ENCODE data around the gene PSAT1.

PSAT1 gene

GRCh38 chr9:78292026-78292425 lies 4.9 kb upstream of the PSAT1 start:
- Histone ChIP-seq H3K36me3 (ENCODE audit: control insufficient read depth in 1 of 2, insufficient read depth in 2 of 2, low read length in 2 of 2) (no peaks in the 10 kb centered on the region), H3K27ac (ENCODE audit: low read depth, low read length) (no peak overlapping the region), H3K9me3 (ENCODE audit: control insufficient read depth in 1 of 2, low read length in 2 of 2) (no peaks in the 10 kb centered on the region)

DNA sequence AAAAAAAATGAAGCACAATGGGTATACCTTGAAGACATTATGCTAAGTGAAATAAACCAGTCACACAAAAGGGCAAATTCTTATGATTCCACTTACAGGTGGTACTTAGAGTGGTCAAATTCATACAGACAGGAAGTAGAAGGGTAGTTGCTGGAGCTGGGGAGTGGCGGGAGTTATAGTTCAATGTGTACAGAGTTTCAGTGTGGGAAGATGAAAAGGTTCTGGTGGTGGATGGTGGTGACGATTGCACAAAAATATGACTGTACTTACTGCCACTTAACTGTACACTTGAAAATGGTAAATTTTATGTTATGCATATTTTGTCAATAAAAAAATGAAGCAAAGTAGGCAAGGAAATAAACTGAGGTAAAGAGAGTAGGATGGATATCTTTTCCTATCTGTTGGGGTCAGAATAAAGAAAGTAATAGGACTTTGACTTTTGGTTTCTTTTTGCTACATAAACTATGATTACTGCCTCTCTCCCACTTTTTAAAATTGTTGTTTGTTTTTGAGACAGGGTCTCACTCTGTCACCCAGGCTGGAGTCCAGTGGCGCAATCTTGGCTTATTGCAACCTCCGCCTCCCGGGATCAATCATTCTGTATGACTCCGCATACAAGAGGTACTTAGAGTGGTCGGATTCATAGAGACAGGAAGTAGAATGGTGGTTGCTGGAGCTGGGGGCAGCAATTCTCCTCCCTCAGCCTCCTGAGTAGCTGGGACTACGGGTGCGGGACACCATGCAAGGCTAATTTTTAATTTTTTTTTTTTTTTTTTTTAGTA lies 4.0 kb upstream of the PSAT1 start:
- Histone ChIP-seq H3K4me1 (ENCODE audit: control insufficient read depth in 1 of 2, insufficient read depth in 2 of 2, low read length in 2 of 2) (peaks cover 8 to 9% of the 10 kb centered on the region in 2 donors), H3K9ac (ENCODE audit: low read depth in 1 of 2, low read length in 2 of 2) (no peak overlapping the region), H3K9me3 (ENCODE audit: control insufficient read depth in 1 of 2, low read length in 2 of 2) (no peaks in the 10 kb centered on the region), H3K4me3 (ENCODE audit: low read depth in 1 of 2, low read length in 2 of 2) (no peak overlapping the region), H3K36me3 (ENCODE audit: control insufficient read depth in 1 of 2, insufficient read depth in 2 of 2, low read length in 2 of 2) (no peaks in the 10 kb centered on the region), H3K27ac (ENCODE audit: low read depth, low read length) (no peak overlapping the region), H3K27me3 (ENCODE audit: control insufficient read depth in 1 of 2, insufficient read depth in 2 of 2, low read length in 2 of 2) (no peaks in the 10 kb centered on the region)

More at GRCh38 chr9:78292026-78292425, 4.9 kb upstream of the PSAT1 start:
- Histone ChIP-seq H3K4me1 (ENCODE audit: control insufficient read depth in 1 of 2, insufficient read depth in 2 of 2, low read length in 2 of 2) (peaks cover under 1% of the 10 kb centered on the region in 2 donors), H3K9ac (ENCODE audit: low read depth in 1 of 2, low read length in 2 of 2) (no peak overlapping the region), H3K27me3 (ENCODE audit: control insufficient read depth in 1 of 2, insufficient read depth in 2 of 2, low read length in 2 of 2) (no peaks in the 10 kb centered on the region), H3K4me3 (ENCODE audit: low read depth in 1 of 2, low read length in 2 of 2) (no peak overlapping the region)

DNA sequence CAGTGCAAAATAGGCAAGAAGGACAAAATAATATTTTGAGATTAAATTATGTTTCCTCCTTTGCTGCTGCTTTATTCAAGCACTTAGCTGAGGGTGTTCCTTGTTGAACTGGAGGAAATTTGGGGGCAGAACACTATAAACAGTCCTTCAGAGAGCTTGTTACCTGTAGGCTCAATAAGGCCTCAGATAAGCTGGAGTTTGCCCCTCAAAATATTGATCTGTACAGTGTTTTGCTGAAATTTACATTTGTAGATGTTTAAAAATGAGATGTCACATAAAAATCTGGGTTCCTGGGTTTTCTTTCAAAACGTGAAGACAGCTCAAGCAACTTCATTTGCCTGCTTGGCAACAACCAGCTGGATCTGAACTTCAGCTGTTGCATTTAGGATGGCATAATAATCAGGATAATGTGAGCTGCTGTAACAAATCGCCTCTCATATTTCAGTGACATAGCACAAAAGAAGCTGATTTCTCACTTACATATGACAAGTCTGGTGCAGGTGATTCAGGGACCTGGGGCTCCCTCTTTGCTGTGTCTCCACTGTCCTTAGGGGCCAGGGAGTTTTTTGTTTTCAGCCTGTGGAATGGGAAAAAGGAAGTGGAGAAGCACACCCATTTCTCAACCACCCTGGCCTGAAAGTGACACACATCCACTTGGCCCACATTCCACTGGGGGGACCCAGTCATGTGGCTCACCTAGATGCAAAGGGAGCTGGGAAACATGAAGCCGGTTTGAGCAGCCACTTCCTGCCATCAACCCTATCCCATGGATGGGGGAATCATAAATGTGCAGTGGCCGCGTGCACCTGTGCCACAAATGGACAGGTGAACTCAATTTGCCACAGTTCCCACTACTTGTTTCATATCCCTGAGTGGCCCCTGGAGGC lies 2.4 kb upstream of the PSAT1 start:
- H3K27ac ChIP-seq (ENCODE audit: low read depth, low read length): no peak overlapping the region
- no peaks in the 10 kb centered on the region for H3K27me3 ChIP-seq (ENCODE audit: control insufficient read depth in 1 of 2, insufficient read depth in 2 of 2, low read length in 2 of 2)
- no peaks in the 10 kb centered on the region for H3K9me3 ChIP-seq (ENCODE audit: control insufficient read depth in 1 of 2, low read length in 2 of 2)
- no peak overlapping the region for H3K9ac ChIP-seq (ENCODE audit: low read depth in 1 of 2, low read length in 2 of 2)
- H3K4me1 ChIP-seq (ENCODE audit: control insufficient read depth in 1 of 2, insufficient read depth in 2 of 2, low read length in 2 of 2): peaks cover 8 to 14% of the 10 kb centered on the region in 2 donors
- H3K36me3 ChIP-seq (ENCODE audit: control insufficient read depth in 1 of 2, insufficient read depth in 2 of 2, low read length in 2 of 2): no peaks in the 10 kb centered on the region
- H3K4me3 ChIP-seq (ENCODE audit: low read depth in 1 of 2, low read length in 2 of 2): no peak overlapping the region

GRCh38 chr9:78295177-78295575 lies 1.7 kb upstream of the PSAT1 start:
- Histone ChIP-seq H3K4me3 (ENCODE audit: low read depth in 1 of 2, low read length in 2 of 2) (no peak overlapping the region), H3K9me3 (ENCODE audit: control insufficient read depth in 1 of 2, low read length in 2 of 2) (no peaks in the 10 kb centered on the region), H3K36me3 (ENCODE audit: control insufficient read depth in 1 of 2, insufficient read depth in 2 of 2, low read length in 2 of 2) (no peaks in the 10 kb centered on the region), H3K27ac (ENCODE audit: low read depth, low read length) (no peak overlapping the region), H3K4me1 (ENCODE audit: control insufficient read depth in 1 of 2, insufficient read depth in 2 of 2, low read length in 2 of 2) (peaks cover 8 to 14% of the 10 kb centered on the region in 2 donors), H3K9ac (ENCODE audit: low read depth in 1 of 2, low read length in 2 of 2) (no peak overlapping the region), H3K27me3 (ENCODE audit: control insufficient read depth in 1 of 2, insufficient read depth in 2 of 2, low read length in 2 of 2) (no peaks in the 10 kb centered on the region)

GRCh38 chr9:78295731-78296130 lies 1.2 kb upstream of the PSAT1 start:
- H3K27ac ChIP-seq (ENCODE audit: low read depth, low read length): no peak overlapping the region
- no peak overlapping the region for H3K9ac ChIP-seq (ENCODE audit: low read depth in 1 of 2, low read length in 2 of 2)
- no peaks in the 10 kb centered on the region for H3K27me3 ChIP-seq (ENCODE audit: control insufficient read depth in 1 of 2, insufficient read depth in 2 of 2, low read length in 2 of 2)
- H3K4me3 ChIP-seq (ENCODE audit: low read depth in 1 of 2, low read length in 2 of 2): peak overlapping the region in 1 of 2 donors; percentile 84
- H3K4me1 ChIP-seq (ENCODE audit: control insufficient read depth in 1 of 2, insufficient read depth in 2 of 2, low read length in 2 of 2): peaks cover 8 to 14% of the 10 kb centered on the region in 2 donors
- no peaks in the 10 kb centered on the region for H3K9me3 ChIP-seq (ENCODE audit: control insufficient read depth in 1 of 2, low read length in 2 of 2)
- H3K36me3 ChIP-seq (ENCODE audit: control insufficient read depth in 1 of 2, insufficient read depth in 2 of 2, low read length in 2 of 2): no peaks in the 10 kb centered on the region

DNA sequence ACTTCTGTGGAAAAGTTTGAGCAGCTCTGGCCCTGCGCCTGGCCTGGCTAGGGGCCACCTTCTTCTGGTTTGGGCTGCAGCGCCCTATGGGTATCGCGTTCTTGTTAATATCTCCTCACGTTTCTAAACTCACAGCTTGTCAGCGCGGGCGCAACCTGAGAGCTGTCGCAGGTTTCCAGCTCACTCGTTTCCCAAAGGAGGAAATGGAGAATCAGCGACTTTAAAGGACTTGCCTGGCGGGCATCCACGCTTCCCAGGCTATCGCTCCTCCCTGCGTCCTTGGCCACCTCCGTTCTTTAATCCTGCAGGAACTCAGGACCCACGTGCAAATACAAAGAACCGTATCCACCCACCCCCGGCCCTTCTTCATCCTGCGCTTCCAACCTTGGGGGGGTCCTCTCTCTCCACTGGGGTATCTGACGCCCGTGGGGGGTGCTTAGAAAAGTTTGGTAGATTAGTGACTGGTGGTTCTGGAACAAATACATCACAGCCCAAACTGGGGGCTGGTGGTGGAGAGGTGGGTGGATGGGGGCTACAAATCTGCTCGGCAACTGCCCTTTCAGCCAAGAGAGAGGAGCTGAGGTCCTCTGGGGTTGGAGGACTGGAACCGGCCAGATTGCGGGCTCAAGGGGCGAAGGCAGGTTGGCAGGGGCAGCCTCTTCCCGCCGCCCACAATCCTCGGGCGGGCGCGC lies 578 bp upstream of the PSAT1 start:
- no peaks in the 10 kb centered on the region for H3K27me3 ChIP-seq (ENCODE audit: control insufficient read depth in 1 of 2, insufficient read depth in 2 of 2, low read length in 2 of 2)
- H3K9me3 ChIP-seq (ENCODE audit: control insufficient read depth in 1 of 2, low read length in 2 of 2): no peaks in the 10 kb centered on the region
- peaks cover 8 to 14% of the 10 kb centered on the region in 2 donors for H3K4me1 ChIP-seq (ENCODE audit: control insufficient read depth in 1 of 2, insufficient read depth in 2 of 2, low read length in 2 of 2)
- peak overlapping the region in 1 of 2 donors; percentile 52 for H3K9ac ChIP-seq (ENCODE audit: low read depth in 1 of 2, low read length in 2 of 2)
- H3K36me3 ChIP-seq (ENCODE audit: control insufficient read depth in 1 of 2, insufficient read depth in 2 of 2, low read length in 2 of 2): no peaks in the 10 kb centered on the region
- no peak overlapping the region for H3K27ac ChIP-seq (ENCODE audit: low read depth, low read length)
- peak overlapping the region; percentile 84 to 88 for H3K4me3 ChIP-seq (ENCODE audit: low read depth in 1 of 2, low read length in 2 of 2)

DNA sequence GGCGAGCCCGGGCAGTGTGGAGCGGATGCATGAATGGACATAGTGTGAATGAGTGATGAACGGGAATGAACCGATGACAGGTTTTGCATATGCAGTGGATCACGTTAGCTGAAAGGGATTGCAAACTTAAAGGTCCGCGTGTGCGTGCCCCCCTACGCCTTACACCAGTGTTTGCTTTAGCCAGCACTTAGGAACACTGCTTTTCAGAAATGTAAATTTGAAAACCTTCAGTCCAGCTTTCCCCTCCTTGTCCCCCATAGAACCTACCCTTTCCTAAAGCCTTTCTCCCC lies 692 bp downstream of the PSAT1 start:
- peaks cover 8 to 14% of the 10 kb centered on the region in 2 donors for H3K4me1 ChIP-seq (ENCODE audit: control insufficient read depth in 1 of 2, insufficient read depth in 2 of 2, low read length in 2 of 2)
- H3K36me3 ChIP-seq (ENCODE audit: control insufficient read depth in 1 of 2, insufficient read depth in 2 of 2, low read length in 2 of 2): no peaks in the 10 kb centered on the region
- no peak overlapping the region for H3K27ac ChIP-seq (ENCODE audit: low read depth, low read length)
- H3K27me3 ChIP-seq (ENCODE audit: control insufficient read depth in 1 of 2, insufficient read depth in 2 of 2, low read length in 2 of 2): no peaks in the 10 kb centered on the region
- no peaks in the 10 kb centered on the region for H3K9me3 ChIP-seq (ENCODE audit: control insufficient read depth in 1 of 2, low read length in 2 of 2)
- H3K9ac ChIP-seq (ENCODE audit: low read depth in 1 of 2, low read length in 2 of 2): peak overlapping the region in 1 of 2 donors; percentile 63
- H3K4me3 ChIP-seq (ENCODE audit: low read depth in 1 of 2, low read length in 2 of 2): peak overlapping the region; percentile 84 to 88

DNA sequence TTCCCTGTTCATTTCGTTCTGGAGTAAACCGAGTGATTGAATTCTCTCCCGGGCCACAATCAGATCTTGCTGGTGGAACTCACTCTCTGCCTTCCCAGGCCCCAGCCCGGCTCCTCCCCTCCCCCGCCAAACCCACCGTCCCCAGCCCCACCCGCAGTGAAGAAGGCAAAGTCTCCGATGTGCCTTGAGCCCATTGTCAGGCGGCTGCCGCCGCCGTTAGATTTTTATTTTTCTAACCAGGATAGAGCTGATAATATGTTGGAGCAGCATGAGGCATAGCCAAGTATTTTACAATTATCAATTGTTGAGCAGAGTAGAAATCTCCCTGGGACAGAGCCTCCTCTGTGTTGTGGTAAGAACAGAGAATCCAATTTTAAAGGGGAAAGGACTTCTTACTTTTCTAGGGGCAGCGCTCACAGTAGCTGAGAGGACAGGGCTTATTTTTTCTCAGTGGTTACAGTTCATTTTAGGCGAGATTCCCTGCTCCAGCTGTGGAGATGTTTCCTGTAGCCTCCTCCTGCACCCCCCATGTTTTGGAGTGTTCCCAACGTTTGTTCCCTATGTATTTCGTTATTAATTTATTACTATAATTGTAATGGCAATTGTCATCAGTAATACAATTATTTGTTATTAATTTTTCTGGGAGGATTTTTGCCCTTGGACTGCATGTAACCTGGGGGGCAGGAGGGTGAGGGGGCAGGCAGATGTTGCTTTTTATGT lies 1.3 kb downstream of the PSAT1 start:
- H3K4me3 ChIP-seq (ENCODE audit: low read depth in 1 of 2, low read length in 2 of 2): peak overlapping the region; percentile 84 to 88
- no peak overlapping the region for H3K9ac ChIP-seq (ENCODE audit: low read depth in 1 of 2, low read length in 2 of 2)
- H3K27me3 ChIP-seq (ENCODE audit: control insufficient read depth in 1 of 2, insufficient read depth in 2 of 2, low read length in 2 of 2): no peaks in the 10 kb centered on the region
- peaks cover 8 to 14% of the 10 kb centered on the region in 2 donors for H3K4me1 ChIP-seq (ENCODE audit: control insufficient read depth in 1 of 2, insufficient read depth in 2 of 2, low read length in 2 of 2)
- no peaks in the 10 kb centered on the region for H3K9me3 ChIP-seq (ENCODE audit: control insufficient read depth in 1 of 2, low read length in 2 of 2)
- H3K36me3 ChIP-seq (ENCODE audit: control insufficient read depth in 1 of 2, insufficient read depth in 2 of 2, low read length in 2 of 2): no peaks in the 10 kb centered on the region
- H3K27ac ChIP-seq (ENCODE audit: low read depth, low read length): no peak overlapping the region

DNA sequence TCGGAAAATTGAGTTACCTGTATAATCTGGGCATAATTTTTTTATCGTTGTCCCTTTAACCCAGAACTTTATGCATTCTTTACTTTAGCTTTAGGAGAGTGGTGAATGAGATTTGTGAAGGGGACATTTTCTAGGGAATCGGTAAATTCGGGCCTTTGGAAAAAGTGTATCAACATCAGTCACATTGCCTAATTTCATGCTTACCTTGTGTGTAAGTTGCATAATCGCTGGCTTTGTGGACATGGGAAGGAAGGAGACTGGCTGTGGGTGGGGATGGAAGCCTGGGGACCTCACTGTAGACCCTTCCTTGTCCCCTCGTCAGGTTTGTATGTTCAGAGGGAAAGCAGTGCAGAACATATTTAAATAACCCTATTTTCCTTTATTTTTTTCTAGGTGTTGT lies 3.3 kb downstream of the PSAT1 start:
- no peak overlapping the region for H3K9ac ChIP-seq (ENCODE audit: low read depth in 1 of 2, low read length in 2 of 2)
- H3K27me3 ChIP-seq (ENCODE audit: control insufficient read depth in 1 of 2, insufficient read depth in 2 of 2, low read length in 2 of 2): no peaks in the 10 kb centered on the region
- peaks cover 8 to 14% of the 10 kb centered on the region in 2 donors for H3K4me1 ChIP-seq (ENCODE audit: control insufficient read depth in 1 of 2, insufficient read depth in 2 of 2, low read length in 2 of 2)

More for the DNA sequence above, 3.3 kb downstream of the PSAT1 start:
- no peaks in the 10 kb centered on the region for H3K9me3 ChIP-seq (ENCODE audit: control insufficient read depth in 1 of 2, low read length in 2 of 2)
- peaks cover 0 to 3% of the 10 kb centered on the region in 2 donors for H3K36me3 ChIP-seq (ENCODE audit: control insufficient read depth in 1 of 2, insufficient read depth in 2 of 2, low read length in 2 of 2)
- H3K4me3 ChIP-seq (ENCODE audit: low read depth in 1 of 2, low read length in 2 of 2): no peak overlapping the region
- H3K27ac ChIP-seq (ENCODE audit: low read depth, low read length): no peak overlapping the region

Data from duodenal mucosa (tissue), 2 donors.